Ectodermal cell (in vitro differentiated cells): ENCODE measurements around the gene SCN5A.

ENCODE experiments used
- H3K27ac ChIP-seq: 2 replicates; pipeline ENCODE4 v1.7.0; 2013; ENCODE audit warnings: mild to moderate bottlenecking, low read depth, low read length; ENCODE audit not compliant: insufficient read depth, poor library complexity, severe bottlenecking
- H3K27me3 ChIP-seq: 2 replicates; pipeline ENCODE4 v1.7.0; 2013; ENCODE audit warnings: mild to moderate bottlenecking, low read length; ENCODE audit not compliant: insufficient read depth, control insufficient read depth, poor library complexity, severe bottlenecking
- H3K36me3 ChIP-seq: one replicate; pipeline ENCODE4 v1.7.0; 2013; ENCODE audit warnings: low read length; ENCODE audit not compliant: control insufficient read depth, insufficient read depth
- H3K4me1 ChIP-seq: one replicate; pipeline ENCODE4 v1.7.0; 2013; ENCODE audit warnings: low read length; ENCODE audit not compliant: control insufficient read depth, insufficient read depth
- H3K4me3 ChIP-seq: 2 replicates; pipeline ENCODE4 v1.7.0; 2013; ENCODE audit warnings: low read depth, low read length, control low read depth; ENCODE audit not compliant: insufficient read depth
- H3K9me3 ChIP-seq: 2 replicates; pipeline ENCODE4 v1.7.0; 2013; ENCODE audit warnings: mild to moderate bottlenecking, low read length, moderate library complexity; ENCODE audit not compliant: control insufficient read depth
- WGBS, 2 experiments: methylation state at CpG; one replicate each; pipeline ENCODE4 v1.1.7; 2013; ENCODE audit warnings: missing lambda C conversion rate in 2 of 2; 5-methylcytosine and 5-hydroxymethylcytosine counted together

SCN5A gene

DNA sequence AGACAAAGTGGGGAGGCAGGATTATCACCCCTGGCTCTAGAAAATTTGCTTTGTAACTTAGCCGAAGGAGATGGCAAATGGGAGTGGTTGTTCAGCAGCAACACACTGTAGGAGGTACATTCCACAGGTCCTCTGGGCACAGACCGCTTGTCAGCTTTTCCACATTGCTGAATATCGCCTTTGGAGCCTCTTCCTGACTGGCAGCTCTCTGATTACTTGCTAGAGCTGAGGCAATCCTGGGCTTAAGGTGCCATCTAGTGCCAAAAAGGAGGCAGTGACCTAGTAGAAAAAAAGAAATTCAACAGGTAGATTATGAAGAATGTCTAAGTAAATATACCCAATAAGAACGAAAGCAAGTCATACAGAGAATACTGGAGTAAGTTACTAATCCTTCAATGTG is 13.1 kb upstream of the SCN5A start:
- WGBS, 2 experiments: 11 to 22% methylated on average over 3 to 4 of the region's 4 CpGs
- Histone ChIP-seq H3K27ac (no peak overlapping the region), H3K4me3 (no peak overlapping the region), H3K4me1 (peaks cover 14% of the 10 kb centered on the region), H3K9me3 (no peaks in the 10 kb centered on the region), H3K36me3 (no peaks in the 10 kb centered on the region), H3K27me3 (no peaks in the 10 kb centered on the region)

DNA sequence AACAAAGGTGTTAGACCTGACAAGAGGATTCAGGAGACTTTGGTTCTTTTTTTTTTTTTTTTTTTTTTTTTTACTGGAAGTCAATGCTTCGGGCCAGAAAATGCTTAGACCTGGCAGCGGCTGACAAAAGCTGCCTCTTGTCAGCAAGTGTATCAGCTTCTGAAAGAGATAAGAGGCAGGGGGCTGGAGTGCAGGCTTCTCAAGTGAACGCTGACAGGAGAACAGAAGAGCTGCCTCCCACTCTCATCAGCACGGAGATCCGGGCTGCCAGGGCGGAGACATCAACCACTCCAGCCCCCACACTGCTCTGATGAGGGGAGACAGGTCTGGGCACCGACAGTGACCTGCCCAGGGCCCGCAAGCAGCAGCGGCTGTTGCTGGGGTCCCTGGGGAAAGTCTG is 9.4 kb upstream of the SCN5A start:
- peaks cover 10% of the 10 kb centered on the region for H3K27me3 ChIP-seq
- H3K27ac ChIP-seq: no peak overlapping the region
- peaks cover 14% of the 10 kb centered on the region for H3K4me1 ChIP-seq
- no peaks in the 10 kb centered on the region for H3K36me3 ChIP-seq
- no peaks in the 10 kb centered on the region for H3K9me3 ChIP-seq
- WGBS, 2 experiments: 31 to 32% methylated on average over 9 of the region's 9 CpGs
- no peak overlapping the region for H3K4me3 ChIP-seq

DNA sequence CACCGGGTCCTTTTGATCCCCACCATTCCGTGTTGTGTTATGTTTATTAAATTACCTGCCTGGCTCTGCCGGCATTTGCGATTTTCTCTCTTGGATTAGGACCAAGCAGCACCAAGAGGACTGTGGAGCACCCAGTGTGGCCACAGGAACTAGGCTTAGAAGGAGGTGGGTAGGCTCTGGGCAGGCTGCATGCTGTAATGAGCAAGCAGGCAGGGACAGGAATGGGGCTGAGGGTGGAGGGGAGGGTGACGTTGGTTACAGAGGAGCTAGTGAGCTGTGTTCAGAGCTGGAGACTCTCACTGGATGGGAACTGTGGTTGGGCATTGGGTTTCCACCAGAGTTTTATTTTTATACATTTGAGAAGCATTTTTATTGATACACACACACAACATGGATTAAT is 7.9 kb upstream of the SCN5A start:
- no peak overlapping the region for H3K4me3 ChIP-seq
- WGBS, 2 experiments: 73 to 77% methylated on average over 5 of the region's 5 CpGs
- H3K27me3 ChIP-seq: peaks cover 24% of the 10 kb centered on the region
- H3K9me3 ChIP-seq: no peaks in the 10 kb centered on the region
- H3K27ac ChIP-seq: no peak overlapping the region
- no peaks in the 10 kb centered on the region for H3K36me3 ChIP-seq
- H3K4me1 ChIP-seq: peaks cover 14% of the 10 kb centered on the region

DNA sequence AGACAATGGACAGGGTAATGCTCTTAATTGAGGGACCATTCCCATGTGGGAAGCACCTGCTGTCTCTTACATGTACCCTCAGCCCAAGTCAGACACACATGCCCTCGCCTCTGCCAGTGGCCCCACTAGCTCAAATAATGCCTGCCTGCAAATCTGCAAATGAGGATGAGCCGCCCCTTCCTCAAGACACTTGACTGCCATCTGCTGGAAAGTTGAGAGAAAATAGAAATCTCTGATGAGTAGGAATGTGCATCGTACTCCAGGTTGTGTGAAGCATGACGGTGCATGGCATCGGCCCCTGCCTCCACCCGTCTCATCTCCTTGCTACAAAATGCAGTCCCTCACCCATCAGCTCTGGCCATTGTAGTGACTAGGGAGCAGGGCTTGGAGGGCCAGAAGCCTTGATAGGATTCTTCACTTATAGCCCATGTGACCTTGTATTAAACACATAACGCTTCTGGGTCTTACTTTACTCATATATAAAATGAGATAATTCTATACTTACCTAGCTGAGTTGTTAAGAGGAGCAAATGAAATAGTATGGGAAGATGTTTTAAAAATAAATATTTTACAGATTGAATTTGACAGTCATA is 6.3 kb upstream of the SCN5A start:
- peaks cover 14% of the 10 kb centered on the region for H3K4me1 ChIP-seq
- H3K4me3 ChIP-seq: no peak overlapping the region
- peaks cover 40% of the 10 kb centered on the region for H3K27me3 ChIP-seq
- no peaks in the 10 kb centered on the region for H3K36me3 ChIP-seq
- H3K27ac ChIP-seq: no peak overlapping the region
- 19 to 21% methylated on average over 6 of the region's 7 CpGs for WGBS, 2 experiments
- H3K9me3 ChIP-seq: no peaks in the 10 kb centered on the region

DNA sequence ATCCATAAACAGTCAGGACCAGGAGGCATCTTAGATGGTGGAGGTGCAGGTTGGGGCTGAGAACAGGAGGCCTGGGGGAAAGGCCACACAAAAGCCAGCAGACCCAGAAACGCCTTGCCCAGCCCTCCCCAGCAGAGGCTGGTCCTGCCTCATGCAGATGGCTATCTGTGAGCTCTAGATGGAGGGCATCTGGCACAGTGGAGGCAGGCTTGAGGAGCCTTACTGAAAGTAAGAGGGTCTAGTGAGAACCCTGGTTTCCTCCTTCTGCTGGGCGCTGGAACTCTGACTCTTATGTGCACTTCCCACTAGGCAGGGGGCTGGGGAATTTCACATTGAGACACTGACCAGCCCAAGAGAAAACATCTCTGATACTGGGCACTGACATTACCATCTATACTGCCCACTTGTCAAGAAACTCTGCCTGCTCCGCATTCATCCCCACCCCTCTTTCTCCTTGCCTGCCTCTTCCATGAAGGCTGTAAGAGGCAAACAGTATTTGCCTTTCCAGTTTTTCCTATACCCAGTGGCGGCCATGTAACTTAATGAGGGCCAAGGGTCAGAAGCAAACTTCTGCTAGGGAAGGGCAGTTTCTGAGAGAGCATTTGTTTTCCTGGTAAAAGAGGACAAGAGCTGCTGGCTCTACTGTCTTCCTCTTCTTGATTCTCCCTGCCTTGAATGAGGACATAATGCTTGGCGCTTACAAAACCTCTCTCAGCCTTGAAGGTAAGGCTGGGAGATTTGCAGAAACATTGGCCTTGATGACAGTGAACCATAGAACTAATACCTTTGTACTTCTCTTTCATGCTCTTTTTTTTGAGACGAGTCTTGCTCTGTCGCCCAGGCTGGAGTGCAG is 4.4 kb upstream of the SCN5A start:
- Histone ChIP-seq H3K27ac (no peak overlapping the region), H3K9me3 (no peaks in the 10 kb centered on the region), H3K4me3 (no peak overlapping the region), H3K36me3 (no peaks in the 10 kb centered on the region), H3K27me3 (peaks cover 58% of the 10 kb centered on the region), H3K4me1 (peaks cover 8% of the 10 kb centered on the region)
- 90 to 93% methylated on average over 7 of the region's 7 CpGs for WGBS, 2 experiments

DNA sequence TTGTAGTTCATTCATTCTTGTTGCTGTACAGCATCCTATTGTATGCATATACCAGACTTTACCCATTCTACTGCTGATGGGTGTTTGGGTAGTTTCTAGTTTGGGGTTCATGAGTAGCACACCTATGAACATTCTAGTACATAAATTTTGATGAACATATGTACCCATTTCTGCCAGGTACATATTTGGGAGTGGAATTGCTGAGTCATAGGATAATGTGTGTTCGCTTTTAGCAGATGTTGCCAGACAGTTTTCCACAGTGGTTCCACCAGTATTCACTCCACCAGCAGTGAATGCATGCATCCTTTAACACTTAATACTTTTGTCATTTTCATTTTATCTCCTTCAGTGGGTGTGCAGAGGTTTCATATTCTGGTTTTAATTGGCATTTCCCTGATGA is 3.4 kb upstream of the SCN5A start:
- H3K4me3 ChIP-seq: no peak overlapping the region
- peaks cover 68% of the 10 kb centered on the region for H3K27me3 ChIP-seq
- no peaks in the 10 kb centered on the region for H3K9me3 ChIP-seq
- no peaks in the 10 kb centered on the region for H3K36me3 ChIP-seq
- no peaks in the 10 kb centered on the region for H3K4me1 ChIP-seq
- H3K27ac ChIP-seq: no peak overlapping the region
- WGBS, 2 experiments: 100% methylated on average over 1 of the region's 1 CpG

DNA sequence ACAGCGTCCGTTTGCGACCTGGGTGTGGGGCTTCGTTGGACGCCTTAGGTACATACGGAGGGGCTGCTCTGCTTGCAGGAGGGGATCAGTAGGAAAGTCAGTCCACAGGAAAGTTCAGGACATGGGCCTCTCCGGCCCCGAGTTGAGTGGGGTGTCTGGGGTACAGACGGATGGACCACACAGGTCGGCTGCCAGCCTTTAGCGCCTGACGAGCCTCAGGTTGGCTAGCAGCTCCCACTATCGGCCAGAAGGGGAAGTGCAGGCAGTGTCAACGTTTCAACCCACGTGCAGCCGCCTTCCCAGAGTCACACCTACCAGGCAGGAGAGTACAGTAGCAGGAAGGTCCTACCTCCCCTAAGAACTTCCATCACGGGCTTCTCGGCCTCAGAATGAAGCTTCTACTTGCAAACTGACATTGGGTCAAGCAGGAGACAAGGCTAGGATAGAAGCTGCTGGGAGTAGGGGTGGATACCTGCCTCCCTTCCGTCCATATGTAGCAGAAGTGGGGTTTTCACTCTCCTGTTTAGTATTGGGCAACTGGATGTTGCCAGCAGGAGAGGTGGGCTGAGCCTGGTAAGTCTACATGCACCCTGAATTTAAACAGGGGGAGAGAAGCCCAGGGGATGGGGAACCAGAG is 1.8 kb upstream of the SCN5A start:
- Histone ChIP-seq H3K4me1 (no peaks in the 10 kb centered on the region), H3K36me3 (no peaks in the 10 kb centered on the region), H3K27ac (no peak overlapping the region), H3K9me3 (no peaks in the 10 kb centered on the region), H3K27me3 (peaks cover 82% of the 10 kb centered on the region), H3K4me3 (no peak overlapping the region)
- 9% methylated on average over 19 of the region's 19 CpGs for WGBS, 2 experiments

DNA sequence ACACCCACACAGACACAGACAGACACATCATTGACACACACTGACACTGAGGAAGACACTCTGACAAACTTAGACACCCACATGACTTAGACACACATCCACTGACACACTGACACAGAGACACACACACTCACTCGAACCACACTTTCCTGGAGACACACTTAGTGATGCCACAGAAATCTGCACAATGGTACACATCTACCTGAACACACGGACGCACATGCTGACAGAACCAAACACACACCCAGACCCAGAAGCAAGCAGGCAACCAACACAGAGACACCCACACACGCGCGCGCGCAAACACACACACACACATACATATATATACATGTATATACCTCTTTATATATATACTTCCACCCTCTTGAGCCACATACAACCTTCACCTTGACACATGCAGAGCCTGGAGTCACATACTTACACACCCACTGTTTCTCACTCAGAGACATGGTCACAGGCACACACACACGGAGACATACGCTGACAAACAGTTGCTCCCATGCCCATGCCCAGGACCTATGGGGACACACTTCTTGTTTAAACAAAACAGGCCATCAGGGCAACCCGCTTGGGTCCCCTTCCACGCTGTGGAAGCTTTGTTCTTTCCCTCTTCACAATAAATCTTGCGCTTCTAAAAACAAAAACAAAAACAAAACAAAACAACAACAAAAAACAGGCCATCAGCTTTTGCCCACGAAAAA is 913 bp upstream of the SCN5A start:
- Histone ChIP-seq H3K27me3 (peaks cover 87% of the 10 kb centered on the region), H3K4me3 (no peak overlapping the region), H3K27ac (no peak overlapping the region), H3K4me1 (no peaks in the 10 kb centered on the region), H3K9me3 (no peaks in the 10 kb centered on the region), H3K36me3 (no peaks in the 10 kb centered on the region)
- 75 to 78% methylated on average over 14 of the region's 14 CpGs for WGBS, 2 experiments

DNA sequence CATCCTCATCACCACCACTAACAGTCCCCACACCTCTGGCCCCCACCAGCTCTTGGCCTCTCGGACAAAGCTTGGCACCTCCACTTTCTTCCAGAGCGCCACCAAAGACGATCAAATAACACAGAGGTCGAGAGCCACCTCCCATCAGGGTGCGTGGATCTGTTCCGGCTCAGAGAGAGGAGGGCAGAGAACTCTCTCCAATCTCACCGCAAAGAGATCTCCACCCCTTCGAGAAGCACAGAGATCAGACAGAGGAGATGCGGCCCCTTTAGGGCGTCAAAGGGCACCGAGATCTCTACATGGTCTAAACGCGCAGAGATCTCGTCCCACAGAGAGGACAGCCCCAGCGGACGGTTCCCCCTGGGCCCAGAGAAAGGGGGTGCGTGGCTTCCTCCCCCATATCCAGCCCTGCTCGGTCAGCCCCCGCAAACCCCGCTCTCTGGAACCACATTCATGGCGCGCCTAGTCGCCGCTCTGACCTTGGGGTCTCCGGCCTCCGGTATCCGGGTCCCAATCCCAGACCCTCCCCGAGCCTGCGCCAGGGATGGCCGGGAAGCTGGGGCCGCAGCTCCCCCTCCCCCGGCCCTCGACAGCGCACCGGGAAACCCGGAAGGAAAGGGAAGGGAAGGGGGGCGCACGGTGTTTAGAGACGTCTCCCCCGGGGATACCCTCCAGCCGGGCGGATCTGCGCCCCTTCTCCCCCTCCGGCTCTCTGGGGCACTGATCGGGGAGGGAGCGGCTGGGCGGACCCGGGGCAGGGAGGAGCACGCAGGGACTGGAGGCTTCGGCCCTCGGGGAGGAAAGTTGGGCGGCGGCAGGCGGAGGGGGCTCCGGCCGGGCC is 608 bp downstream of the SCN5A start:
- no peak overlapping the region for H3K27ac ChIP-seq
- H3K36me3 ChIP-seq: no peaks in the 10 kb centered on the region
- WGBS, 2 experiments: 9 to 11% methylated on average over 56 of the region's 56 CpGs
- no peaks in the 10 kb centered on the region for H3K9me3 ChIP-seq
- peak overlapping the region; percentile 41 for H3K4me3 ChIP-seq
- peaks cover 99% of the 10 kb centered on the region for H3K27me3 ChIP-seq
- H3K4me1 ChIP-seq: no peaks in the 10 kb centered on the region
